Panc1 (cell line): ENCODE results near the gene CD4.

Experiments used
- CTCF ChIP-seq: fragments of 450-650 bp; IDR thresholded peaks from 2 replicates; pipeline ENCODE4 v1.5.1; 2017; ENCODE audit warnings: mild to moderate bottlenecking
- POLR2AphosphoS5 ChIP-seq: IDR thresholded peaks from 2 replicates; pipeline ENCODE4 v1.6.1; 2012; ENCODE audit warnings: mild to moderate bottlenecking, low read depth, low read length, moderate library complexity
- REST ChIP-seq, 2 experiments: IDR thresholded peaks; 2 replicates each; pipeline ENCODE4 v1.6.1; 2011 to 2012; ENCODE audit warnings: low read depth in 2 of 2, control low read depth in 1 of 2, low read length in 1 of 2, mild to moderate bottlenecking in 1 of 2, moderate library complexity in 1 of 2; ENCODE audit not compliant: insufficient read depth in 1 of 2
- SIN3A ChIP-seq: IDR thresholded peaks from 2 replicates; pipeline ENCODE4 v1.6.1; 2012; ENCODE audit warnings: low read depth, mild to moderate bottlenecking, low read length, moderate library complexity, borderline replicate concordance; ENCODE audit not compliant: insufficient read depth
- TCF7L2 ChIP-seq: IDR thresholded peaks from 2 replicates; pipeline ENCODE4 v1.6.1; 2011; ENCODE audit warnings: mild to moderate bottlenecking, low read depth, low read length, inconsistent platforms

GRCh38 chr12:6790496-6791150, 1.3 kb downstream of the CD4 start:
- TF ChIP-seq CTCF, result no peak
- TF ChIP-seq POLR2AphosphoS5, result no peak
- no peak for TF ChIP-seq TCF7L2
- TF ChIP-seq SIN3A, result no peak
- no peak for TF ChIP-seq REST (IDR thresholded peaks at IDR 0.05; ENCODE audit: insufficient read depth in 1 of 2, low read depth in 2 of 2, low read length in 1 of 2)
